GM18861 (cell line): ENCODE measurements around the gene TRPM5.
"Not testable (repeated sequence)": the region's sequence is repeated elsewhere in the genome, so short reads cannot be mapped to it uniquely, and the experiment has no call there.

ENCODE experiments used
- ATAC-seq: cut with Tn5 transposase; IDR thresholded peaks from one replicate; pipeline ENCODE4 v1.9.1; 2021; ENCODE audit not compliant: unreplicated experiment

TRPM5 gene

GRCh38 chr11:2443881-2444820 lies at the start of gene TRPM5:
TSS of gene TRPM5 (minus strand) at chr11:2444514. CDS start at chr11:2423036, 21,478 bp downstream.
- ATAC-seq = no peak

DNA sequence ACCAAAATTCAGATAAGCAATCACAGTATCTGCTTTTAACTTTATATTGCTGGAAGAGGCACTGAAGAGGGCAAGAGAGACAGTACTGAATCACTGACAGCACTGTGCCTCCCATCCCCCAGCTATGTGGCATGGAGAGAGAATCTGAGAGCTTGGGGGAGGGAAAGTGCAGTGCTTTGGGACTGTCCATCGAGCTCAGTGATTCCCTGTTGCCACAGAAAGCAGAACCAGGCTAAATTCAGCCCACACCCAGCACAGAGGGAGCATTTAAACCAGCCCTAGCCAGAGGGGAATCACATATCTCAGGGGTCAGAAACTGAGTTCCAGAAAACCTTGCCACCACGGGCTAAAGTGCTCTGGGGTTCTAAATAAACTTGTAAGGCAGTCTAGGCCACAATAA lies 44.8 kb upstream of the TRPM5 start:
- no peak for ATAC-seq

DNA sequence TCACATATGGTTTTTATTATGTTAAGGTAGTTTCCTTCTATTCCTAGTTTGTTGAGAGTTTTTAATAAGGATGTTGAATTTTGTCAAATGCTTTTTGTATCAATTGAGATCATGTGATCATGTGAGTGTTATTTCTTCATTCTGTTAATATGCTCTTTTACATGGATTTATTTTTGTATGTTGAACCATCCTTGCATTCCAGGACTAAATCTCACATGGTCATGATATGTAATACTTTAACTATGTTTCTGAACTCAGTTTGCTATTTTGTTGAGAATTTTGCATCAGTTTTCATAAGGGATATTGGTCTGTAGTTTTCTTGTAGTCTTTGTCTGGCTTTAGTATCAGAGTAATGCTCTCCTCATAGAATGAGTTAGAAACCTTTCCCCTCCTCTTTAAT lies 43.7 kb upstream of the TRPM5 start:
- no peak for ATAC-seq

- ATAC-seq = no peak
These were observed 40.3 kb upstream of the TRPM5 start for GRCh38 chr11:2484576-2485125.

DNA sequence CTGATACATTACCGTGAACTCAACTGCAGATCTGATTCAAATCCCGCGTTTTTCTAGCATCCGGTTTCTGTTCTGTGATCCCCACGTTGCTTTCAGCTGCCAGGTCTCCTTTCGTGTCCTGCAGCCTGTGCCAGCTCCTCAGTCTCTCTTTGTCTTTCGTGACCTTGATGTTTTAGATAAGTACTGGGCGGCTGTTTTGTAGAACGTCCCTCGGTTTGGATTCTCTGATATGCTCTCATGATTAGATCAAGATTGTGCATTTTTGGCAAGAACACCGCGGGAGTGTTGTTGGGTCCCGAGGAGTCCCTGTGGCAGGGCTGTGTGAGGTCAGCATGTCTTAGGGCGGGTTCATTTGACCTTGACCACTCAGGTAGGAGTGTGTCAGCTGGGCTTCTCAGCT lies 39.1 kb upstream of the TRPM5 start:
- ATAC-seq = no peak

- no peak for ATAC-seq
These were observed 38.4 kb upstream of the TRPM5 start for GRCh38 chr11:2482745-2483144.

DNA sequence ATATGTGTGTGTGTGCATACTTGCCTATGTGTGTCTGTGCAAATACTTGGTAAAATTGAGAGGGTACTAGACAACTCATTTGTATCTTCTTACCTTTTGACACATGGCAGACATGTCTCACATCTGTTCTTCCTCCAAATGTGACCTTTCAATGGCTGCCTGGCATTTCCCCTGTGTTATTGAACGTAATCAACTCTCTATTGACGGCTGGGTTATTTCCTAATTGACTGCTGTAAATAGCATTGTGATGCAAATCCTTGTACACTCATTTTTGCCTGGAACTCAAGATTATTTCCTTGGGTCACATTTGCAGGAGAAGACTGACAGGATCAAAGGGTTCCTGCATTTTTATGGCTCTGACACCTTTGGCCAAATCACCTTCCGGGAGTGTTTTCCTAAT lies 37.9 kb upstream of the TRPM5 start:
- ATAC-seq = no peak

- ATAC-seq = no peak
These were observed 36.9 kb upstream of the TRPM5 start for GRCh38 chr11:2481253-2481652.

GRCh38 chr11:2480874-2481220 lies 36.5 kb upstream of the TRPM5 start:
- no peak for ATAC-seq

DNA sequence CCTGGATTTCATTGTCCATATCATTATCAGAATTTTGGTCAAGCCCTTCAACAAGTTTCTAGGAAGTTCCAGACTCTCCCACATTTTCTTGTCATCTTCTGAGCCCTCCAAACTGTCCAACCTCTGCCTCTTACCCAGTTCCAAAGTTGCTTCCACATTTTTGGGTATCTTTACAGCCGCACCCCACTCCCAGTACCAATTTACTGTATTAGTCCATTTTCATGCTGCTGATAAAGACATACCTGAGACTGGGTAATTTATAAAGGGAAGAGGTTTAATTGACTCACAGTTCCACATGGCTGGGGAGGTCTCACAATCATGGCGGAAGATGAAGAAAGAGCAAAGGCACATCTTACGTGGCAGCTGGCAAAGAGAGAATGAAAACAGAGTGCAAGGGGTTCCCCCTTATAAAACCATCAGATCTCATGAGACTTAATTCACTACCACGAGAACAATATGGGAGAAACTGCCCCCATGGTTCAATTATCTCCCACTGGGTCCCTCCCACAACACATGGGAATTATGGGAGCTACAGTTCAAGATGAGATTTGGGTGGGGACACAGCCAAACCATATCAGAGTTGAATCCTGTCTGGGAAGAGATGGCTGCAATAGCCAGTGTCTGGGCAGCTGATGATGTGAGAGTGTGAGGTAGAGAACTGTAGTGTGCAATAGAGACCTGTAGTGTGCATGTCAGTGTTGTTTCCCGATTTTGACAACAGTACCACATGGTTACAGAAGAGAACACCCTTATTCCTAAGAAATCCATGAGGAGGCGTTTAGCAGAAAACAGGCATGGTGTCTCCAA lies 36.0 kb upstream of the TRPM5 start:
- not testable (repeated sequence) for ATAC-seq

- no peak for ATAC-seq
These were observed 33.6 kb upstream of the TRPM5 start for GRCh38 chr11:2477936-2478335.

GRCh38 chr11:2477254-2477653 lies 32.9 kb upstream of the TRPM5 start:
- ATAC-seq = no peak

- no peak for ATAC-seq
These were observed 31.0 kb upstream of the TRPM5 start for GRCh38 chr11:2475136-2475918.

- no peak for ATAC-seq
These were observed 30.0 kb upstream of the TRPM5 start for GRCh38 chr11:2474059-2474901.

- no peak for ATAC-seq
These were observed 29.2 kb upstream of the TRPM5 start for GRCh38 chr11:2473361-2474058.

DNA sequence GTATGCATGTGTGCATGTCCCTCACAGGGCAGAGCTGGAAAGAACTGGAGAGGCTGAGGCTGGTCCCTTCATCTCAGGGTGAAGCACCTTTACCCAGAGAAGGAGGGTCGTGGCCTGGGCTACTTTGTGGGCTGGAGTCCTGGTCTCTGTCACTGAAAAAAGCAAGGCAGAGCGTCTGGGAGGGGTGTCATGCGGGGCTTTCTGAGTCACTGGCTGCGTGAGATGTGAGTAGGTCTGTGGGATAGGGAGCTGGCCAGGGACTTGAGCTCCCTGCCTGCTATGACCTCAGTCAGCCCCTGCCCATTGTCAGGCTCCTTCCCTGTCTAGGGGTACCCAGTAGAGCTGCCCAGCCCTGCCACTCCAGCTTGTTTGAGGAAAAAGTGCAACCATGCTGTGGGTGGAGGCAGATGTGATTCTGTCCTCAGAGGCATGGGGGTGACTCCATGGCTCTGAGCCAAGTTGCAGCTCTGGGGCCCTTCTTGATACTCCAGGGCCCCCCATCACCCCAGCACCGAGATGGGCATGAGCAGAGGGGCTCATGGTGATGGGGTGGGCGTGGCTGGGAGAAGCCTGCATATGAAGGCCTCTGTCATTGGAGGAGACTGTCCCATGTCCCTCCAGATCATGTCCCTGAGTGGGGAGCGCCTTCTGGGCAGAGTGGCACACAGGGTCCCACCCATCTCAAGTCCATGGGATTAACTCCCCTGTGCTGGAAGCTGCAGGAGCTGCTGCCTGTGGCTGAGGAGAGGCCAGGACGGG lies 28.3 kb upstream of the TRPM5 start:
- no peak for ATAC-seq

DNA sequence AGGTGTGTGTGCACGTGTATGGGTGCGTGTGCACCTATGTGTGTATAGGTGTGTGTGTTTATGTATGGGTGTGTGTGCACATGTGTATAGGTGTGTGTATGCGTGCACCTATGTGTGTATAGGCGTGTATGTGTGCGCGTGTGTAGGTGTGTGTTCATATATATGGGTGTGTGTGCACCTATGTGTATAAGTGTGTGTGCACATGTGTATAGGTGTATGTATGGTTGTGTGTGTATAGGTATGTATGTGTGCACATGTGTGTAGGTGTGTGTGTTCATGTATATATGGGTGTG lies 27.4 kb upstream of the TRPM5 start:
- no peak for ATAC-seq

GRCh38 chr11:2471048-2471803 lies 26.9 kb upstream of the TRPM5 start:
- ATAC-seq = no peak
